Endothelial cell of umbilical vein (primary cell): Measurements from ENCODE around the gene AMT. TPM values are rescaled to one million over a fixed set of nuclear protein-coding genes. Genes with fewer than 3 reads are reported as not detected.

ENCODE experiments used
- BruUV-seq: library from RNA; stranded (reverse); fragments of 400-500 nt; replicated peaks from 2 replicates; lab custom pipeline; 2021; lab: Mats Ljungman, UMichigan
- CTCF ChIA-PET: fragments of 300-600, 350-600 bp; sonication (Branson Sonifier 250); formaldehyde crosslinking; loops from one replicate; lab custom pipeline; 2021; ENCODE audit warnings: antibody characterized with exemption, inconsistent platforms; lab: Charles Lee
- POLR2A ChIA-PET: fragments of 300-600, 350-600 bp; sonication (Branson Sonifier 250); formaldehyde crosslinking; loops from one replicate; lab custom pipeline; 2021; ENCODE audit warnings: antibody characterized with exemption, inconsistent platforms; lab: Charles Lee
- DNase-seq: peaks from one replicate; pipeline ENCODE4 v3.0.0-alpha.2; 2011; ENCODE audit warnings: low read depth, low spot score
- FAIRE-seq: peaks from 2 replicates; lab custom pipeline; 2011; peaks lifted over from hg19 to GRCh38; lab: Jason Lieb, UNC
- H2AFZ ChIP-seq: 2 replicates; pipeline ENCODE4 v1.6.0; 2012; ENCODE audit warnings: low read depth, low read length, control low read depth, inconsistent platforms
- H3K27ac ChIP-seq: 2 replicates; pipeline ENCODE4 v1.5.1; 2011; ENCODE audit warnings: low read depth, mild to moderate bottlenecking, control low read depth, low read length, moderate library complexity; ENCODE audit not compliant: insufficient read depth
- H3K27me3 ChIP-seq, 2 experiments: 2 replicates each; pipeline versions ENCODE4 v1.6.0 to v1.6.1; 2011; ENCODE audit warnings: low read length in 2 of 2, mixed read lengths in 1 of 2; ENCODE audit not compliant: control insufficient read depth in 2 of 2, insufficient read depth in 2 of 2
- H3K36me3 ChIP-seq, 2 experiments: 2 replicates in 1 of 2; 3 replicates in 1 of 2; pipeline ENCODE4 v1.5.1; 2011; ENCODE audit warnings: low read length in 2 of 2, mild to moderate bottlenecking in 1 of 2, moderate library complexity in 1 of 2; ENCODE audit not compliant: control insufficient read depth in 2 of 2, insufficient read depth in 2 of 2; ENCODE audit errors: extremely low read depth in 1 of 2
- H3K4me1 ChIP-seq: 3 replicates; pipeline ENCODE4 v1.5.1; 2011; ENCODE audit warnings: mild to moderate bottlenecking, low read length; ENCODE audit not compliant: control insufficient read depth, insufficient read depth; ENCODE audit errors: extremely low read depth
- H3K4me2 ChIP-seq: 2 replicates; pipeline ENCODE4 v1.6.1; 2011; ENCODE audit warnings: low read length, control low read depth, mixed read lengths; ENCODE audit not compliant: insufficient read depth
- H3K4me3 ChIP-seq, 3 experiments: fragments of 200-600 bp in 1 of 3; sonication (generic), shearing (Covaris generic) in 1 of 3; replicated peaks in 1 of 3; 2 replicates each; pipeline ENCODE4 v1.5.1; 2011 to 2016; ENCODE audit warnings: control low read depth in 3 of 3, low read length in 3 of 3, mild to moderate bottlenecking in 2 of 3, inconsistent platforms in 1 of 3, low read depth in 1 of 3, moderate library complexity in 1 of 3; ENCODE audit not compliant: insufficient read depth in 1 of 3
- H3K79me2 ChIP-seq: 2 replicates; pipeline ENCODE4 v1.6.0; 2012; ENCODE audit warnings: low read length, inconsistent platforms; ENCODE audit not compliant: control insufficient read depth, insufficient read depth
- H3K9ac ChIP-seq: replicated peaks from 2 replicates; pipeline ENCODE3; 2011; ENCODE audit warnings: low read length, control low read depth; ENCODE audit not compliant: insufficient read depth; ENCODE audit errors: extremely low read depth
- H3K9me1 ChIP-seq: replicated peaks from 3 replicates; pipeline ENCODE4 v1.6.0; 2011; ENCODE audit warnings: mild to moderate bottlenecking, low read length; ENCODE audit not compliant: control insufficient read depth, insufficient read depth; ENCODE audit errors: extremely low read depth
- H3K9me3 ChIP-seq: replicated peaks from 2 replicates; pipeline ENCODE4 v1.5.1; 2012; ENCODE audit warnings: low read length, inconsistent platforms; ENCODE audit not compliant: control insufficient read depth, insufficient read depth
- H4K20me1 ChIP-seq: replicated peaks from 2 replicates; pipeline ENCODE3; 2011; ENCODE audit warnings: mild to moderate bottlenecking, low read length; ENCODE audit not compliant: control insufficient read depth, insufficient read depth; ENCODE audit errors: extremely low read depth
- EZH2 ChIP-seq: IDR thresholded peaks from 2 replicates; pipeline ENCODE4 v1.6.1; 2012; ENCODE audit warnings: borderline replicate concordance, low read depth, mild to moderate bottlenecking, moderate library complexity, low read length, inconsistent platforms; ENCODE audit not compliant: severe bottlenecking
- FOS ChIP-seq: IDR thresholded peaks from 2 replicates; pipeline ENCODE4 v1.6.1; 2011; ENCODE audit warnings: mild to moderate bottlenecking, low read length, moderate library complexity, borderline replicate concordance; ENCODE audit not compliant: insufficient read depth
- GATA2 ChIP-seq: IDR thresholded peaks from 2 replicates; pipeline ENCODE4 v1.7.0; 2011; ENCODE audit warnings: low read depth, mild to moderate bottlenecking, moderate library complexity, mixed read lengths, low read length; ENCODE audit not compliant: insufficient read length, insufficient read depth
- JUN ChIP-seq: IDR thresholded peaks from 2 replicates; pipeline ENCODE4 v1.6.1; 2011; ENCODE audit warnings: borderline replicate concordance, low read depth; ENCODE audit not compliant: insufficient read length, insufficient read depth
- MYC ChIP-seq: IDR thresholded peaks from one replicate; pipeline ENCODE4 v1.6.1; 2011; ENCODE audit warnings: mild to moderate bottlenecking, low read depth, low read length
- POLR2A ChIP-seq: IDR thresholded peaks from 2 replicates; pipeline ENCODE4 v1.6.1; 2012; ENCODE audit warnings: low read depth, mild to moderate bottlenecking, control low read depth, low read length
- POLR2AphosphoS5 ChIP-seq: IDR thresholded peaks from 2 replicates; pipeline ENCODE4 v1.6.1; 2012; ENCODE audit warnings: low read depth, mild to moderate bottlenecking, control low read depth, low read length, moderate library complexity; ENCODE audit not compliant: insufficient read depth
- dilution Hi-C: fragments of 300-500 bp; cut with MboI; formaldehyde crosslinking; loops from one replicate; pipeline ENCODE4 v1.15.0; 2019; ENCODE audit warnings: low sequenced_read_pairs; ENCODE audit not compliant: extremely low pct_ligation_motif_present
- intact Hi-C: fragments of 100-400 bp; cut with micrococcal nuclease; formaldehyde crosslinking; loops from one replicate; pipeline ENCODE4 v1.10.0; 2022
- polyA plus RNA-seq, 4 experiments: library from polyadenylated mRNA; depleted of rRNA in 3 of 4; stranded (reverse) in 3 of 4; unstranded in 1 of 4; fragments of >200 nt; gene quantifications; 2 replicates each; pipeline versions ENCODE4 v1.2.1 to v1.2.3, GENCODE V29; 2011 to 2012; ENCODE audit warnings: missing spikeins in 1 of 4
- total RNA-seq: library from RNA; stranded (reverse); gene quantifications from 2 replicates; pipeline ENCODE4 v1.2.3, GENCODE V29; 2021
- TF ChIP-seq, protein P1 (sequence below), 2 donors: IDR thresholded peaks; 1 replicate in 1 of 2; 2 replicates in 1 of 2; pipeline ENCODE4 v1.5.1; 2011; ENCODE audit warnings: low read length in 2 of 2, mild to moderate bottlenecking in 2 of 2, moderate library complexity in 2 of 2, control low read depth in 1 of 2, inconsistent platforms in 1 of 2, low read depth in 1 of 2; ENCODE audit not compliant: insufficient read depth in 1 of 2; ENCODE audit errors: extremely low read depth in 1 of 2
- TF ChIP-seq, protein P2 (sequence below): IDR thresholded peaks from 2 replicates; pipeline ENCODE4 v1.6.1; 2011; ENCODE audit not compliant: insufficient read depth, insufficient read length

Gene AMT
- total and polyA plus RNA-seq, 2 donors (not counting 3 experiments of a cell fraction or from before 2014, with no cell fraction given): 4.4 to 9.0 TPM

DNA sequence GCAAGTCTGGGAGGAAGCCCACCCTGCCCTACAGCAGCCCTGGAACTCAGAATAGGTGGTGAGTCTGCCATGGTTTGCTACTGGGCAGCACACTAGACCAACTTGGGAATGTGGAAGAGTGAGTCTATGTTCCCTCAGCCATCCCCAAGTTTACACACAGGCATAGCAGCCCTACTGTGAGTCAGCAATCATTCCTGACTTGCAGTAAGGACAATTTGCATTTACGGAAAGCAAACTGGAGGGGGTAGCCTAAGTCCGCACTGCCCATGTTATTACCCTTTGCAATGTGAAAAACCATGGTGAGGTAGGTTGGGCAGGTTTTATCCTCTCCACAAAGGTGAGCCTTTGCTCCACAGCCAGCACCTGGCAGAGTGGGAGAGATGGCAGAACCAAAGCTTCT lies 5.4 kb downstream of the AMT start:
- Histone ChIP-seq H3K9ac (no peak overlapping the region), H3K4me2 (no peak overlapping the region), H2AFZ (no peak overlapping the region), H3K79me2 (peaks cover 15% of the 10 kb centered on the region), H3K4me3 (no peak overlapping the region), H3K36me3 (peaks cover 0 to 8% of the 10 kb centered on the region in 2 experiments), H3K27ac (no peak overlapping the region), H3K27me3 (no peaks in the 10 kb centered on the region), H4K20me1 (no peaks in the 10 kb centered on the region), H3K9me1 (no peaks in the 10 kb centered on the region), H3K4me1 (peaks cover 20% of the 10 kb centered on the region), H3K9me3 (no peaks in the 10 kb centered on the region)
- ChIA-PET CTCF (interaction anchor here (0.7 kb wide), 1 partner anchor 12 kb away, joined by 3 read pairs; the partner anchor contains the start of gene NICN1), POLR2A (interaction anchor here (0.6 kb wide), 1 partner anchor 9 kb away, joined by 4 read pairs; no protein-coding TSS in a partner anchor)
- TF ChIP-seq, protein P1, sequence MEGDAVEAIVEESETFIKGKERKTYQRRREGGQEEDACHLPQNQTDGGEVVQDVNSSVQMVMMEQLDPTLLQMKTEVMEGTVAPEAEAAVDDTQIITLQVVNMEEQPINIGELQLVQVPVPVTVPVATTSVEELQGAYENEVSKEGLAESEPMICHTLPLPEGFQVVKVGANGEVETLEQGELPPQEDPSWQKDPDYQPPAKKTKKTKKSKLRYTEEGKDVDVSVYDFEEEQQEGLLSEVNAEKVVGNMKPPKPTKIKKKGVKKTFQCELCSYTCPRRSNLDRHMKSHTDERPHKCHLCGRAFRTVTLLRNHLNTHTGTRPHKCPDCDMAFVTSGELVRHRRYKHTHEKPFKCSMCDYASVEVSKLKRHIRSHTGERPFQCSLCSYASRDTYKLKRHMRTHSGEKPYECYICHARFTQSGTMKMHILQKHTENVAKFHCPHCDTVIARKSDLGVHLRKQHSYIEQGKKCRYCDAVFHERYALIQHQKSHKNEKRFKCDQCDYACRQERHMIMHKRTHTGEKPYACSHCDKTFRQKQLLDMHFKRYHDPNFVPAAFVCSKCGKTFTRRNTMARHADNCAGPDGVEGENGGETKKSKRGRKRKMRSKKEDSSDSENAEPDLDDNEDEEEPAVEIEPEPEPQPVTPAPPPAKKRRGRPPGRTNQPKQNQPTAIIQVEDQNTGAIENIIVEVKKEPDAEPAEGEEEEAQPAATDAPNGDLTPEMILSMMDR (IDR thresholded peaks at IDR 0.05; ENCODE audit: extremely low read depth in 1 of 2, insufficient read depth in 1 of 2, low read depth in 1 of 2, low read length in 2 of 2): no peak
- TF ChIP-seq POLR2AphosphoS5: no peak
- no peak for TF ChIP-seq MYC
- no peak for TF ChIP-seq FOS
- no peak for TF ChIP-seq EZH2
- TF ChIP-seq GATA2: no peak
- TF ChIP-seq JUN: no peak
- TF ChIP-seq POLR2A: no peak
- TF ChIP-seq, protein P2, sequence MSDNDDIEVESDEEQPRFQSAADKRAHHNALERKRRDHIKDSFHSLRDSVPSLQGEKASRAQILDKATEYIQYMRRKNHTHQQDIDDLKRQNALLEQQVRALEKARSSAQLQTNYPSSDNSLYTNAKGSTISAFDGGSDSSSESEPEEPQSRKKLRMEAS: no peak
- intact Hi-C loops (no loop called here), dilution Hi-C loops (no loop called here)
- BruUV-seq: no TSS peak
- no peak for FAIRE-seq
- DNase-seq: no peak
